Left hindlimb (tissue), 1 donor: Measurements from ENCODE around the gene ZNF500.
"Not testable (repeated sequence)": the region's sequence is repeated elsewhere in the genome, so short reads cannot be mapped to it uniquely, and the experiment has no call there.

Source experiments
- DNase-seq: peaks from one replicate; pipeline ENCODE4 v3.0.0-alpha.2; 2018

The ZNF500 gene

DNA sequence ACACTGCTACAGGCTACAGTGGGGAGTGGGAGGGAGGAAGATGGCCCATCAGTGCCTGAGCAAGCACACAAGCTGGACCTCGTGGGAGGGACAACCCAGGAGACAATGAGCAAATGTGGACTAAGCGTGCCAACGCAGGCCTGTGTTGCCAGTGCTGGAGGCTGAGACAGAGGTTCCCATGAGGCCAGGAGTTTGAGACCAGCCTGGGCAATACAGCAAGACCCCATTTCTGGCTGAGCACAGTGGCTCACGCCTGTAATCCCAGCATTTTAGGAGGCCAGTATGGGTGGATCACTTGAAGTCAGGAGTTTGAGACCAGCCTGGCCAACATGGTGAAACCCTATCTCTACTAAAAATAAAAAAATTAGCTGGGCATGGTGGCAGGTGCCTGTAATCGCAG lies 28.6 kb downstream of the ZNF500 start:
- not testable (repeated sequence) for DNase-seq

DNA sequence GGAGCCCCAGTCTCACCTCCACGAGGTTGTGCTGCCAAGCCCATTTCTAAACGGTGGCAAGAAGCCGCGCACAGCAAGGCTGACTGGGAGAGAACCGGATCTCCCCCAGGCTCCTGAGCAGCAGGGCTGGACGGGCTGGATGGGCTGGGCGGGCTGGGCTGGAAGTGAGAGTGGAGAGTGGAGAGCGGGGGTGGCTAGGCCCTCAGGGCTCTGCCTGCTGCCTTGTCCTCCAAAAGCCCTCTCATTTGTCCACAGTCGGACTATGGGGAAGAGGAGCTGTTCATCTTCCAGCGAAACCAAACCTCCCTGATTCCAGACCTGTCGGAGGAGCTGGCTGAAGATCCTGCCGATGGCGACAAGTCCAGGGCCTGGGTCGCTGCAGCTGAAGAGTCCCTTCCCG lies 29.4 kb downstream of the ZNF500 start:
- DNase-seq: no peak

DNA sequence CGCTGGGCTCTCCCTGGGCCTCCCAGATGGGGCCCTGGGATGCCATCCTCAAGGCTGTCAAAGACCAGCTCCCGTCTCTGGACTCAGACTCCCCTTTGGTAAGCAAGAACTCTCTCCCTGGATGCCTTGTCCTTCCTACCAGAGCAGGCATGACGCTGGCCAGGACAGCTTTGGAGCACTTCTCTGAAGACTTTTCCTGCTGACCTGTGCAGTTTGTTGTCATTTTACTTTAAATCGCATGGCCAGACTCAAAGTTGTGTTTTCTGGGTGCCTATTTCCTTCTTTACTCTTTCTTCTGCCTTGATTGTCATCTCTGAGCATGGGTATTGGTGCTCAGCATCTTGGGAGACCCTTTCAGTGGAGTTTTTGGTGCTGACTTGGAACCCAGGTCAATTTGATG lies 30.4 kb downstream of the ZNF500 start:
- DNase-seq: no peak

DNA sequence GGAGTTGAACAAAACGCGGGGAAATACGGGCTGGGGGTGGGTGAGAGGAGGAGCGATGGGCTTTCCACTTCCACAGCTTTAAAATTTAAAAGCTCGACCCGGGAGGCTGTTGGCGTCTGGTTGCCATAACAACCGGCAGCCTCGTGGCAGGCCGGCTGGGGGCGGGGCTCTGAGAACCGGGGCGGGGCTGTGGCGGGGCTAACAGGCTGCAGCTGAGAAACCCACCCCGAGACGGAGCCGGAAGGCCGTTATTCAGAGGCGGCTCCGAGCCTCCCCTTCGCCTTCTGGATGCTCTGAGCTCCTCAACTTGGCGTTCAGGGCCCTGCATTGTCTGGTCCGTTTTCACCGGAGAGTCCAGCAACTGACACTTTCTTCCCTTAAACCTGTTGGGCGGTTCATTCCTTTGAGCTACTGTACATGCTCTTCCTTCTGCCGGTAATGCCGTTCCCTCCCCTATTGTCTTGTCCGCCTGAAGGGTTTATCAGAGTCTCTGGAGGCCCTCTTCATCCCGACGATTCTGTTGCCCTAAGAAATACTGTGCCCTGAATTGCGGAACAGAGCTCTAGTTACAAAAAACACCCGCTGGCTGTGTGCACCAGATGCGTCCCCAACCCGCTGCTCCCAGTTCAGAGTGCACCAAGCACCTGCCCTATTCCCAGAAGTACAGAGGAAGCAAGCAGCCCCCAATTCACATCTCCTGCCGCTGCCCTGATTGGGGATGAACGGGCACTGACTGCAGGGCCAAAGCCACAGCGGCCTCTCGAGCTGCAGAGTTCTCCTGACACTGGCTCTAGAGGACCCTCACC lies 32.0 kb downstream of the ZNF500 start:
- peak; percentile 93 for DNase-seq

DNA sequence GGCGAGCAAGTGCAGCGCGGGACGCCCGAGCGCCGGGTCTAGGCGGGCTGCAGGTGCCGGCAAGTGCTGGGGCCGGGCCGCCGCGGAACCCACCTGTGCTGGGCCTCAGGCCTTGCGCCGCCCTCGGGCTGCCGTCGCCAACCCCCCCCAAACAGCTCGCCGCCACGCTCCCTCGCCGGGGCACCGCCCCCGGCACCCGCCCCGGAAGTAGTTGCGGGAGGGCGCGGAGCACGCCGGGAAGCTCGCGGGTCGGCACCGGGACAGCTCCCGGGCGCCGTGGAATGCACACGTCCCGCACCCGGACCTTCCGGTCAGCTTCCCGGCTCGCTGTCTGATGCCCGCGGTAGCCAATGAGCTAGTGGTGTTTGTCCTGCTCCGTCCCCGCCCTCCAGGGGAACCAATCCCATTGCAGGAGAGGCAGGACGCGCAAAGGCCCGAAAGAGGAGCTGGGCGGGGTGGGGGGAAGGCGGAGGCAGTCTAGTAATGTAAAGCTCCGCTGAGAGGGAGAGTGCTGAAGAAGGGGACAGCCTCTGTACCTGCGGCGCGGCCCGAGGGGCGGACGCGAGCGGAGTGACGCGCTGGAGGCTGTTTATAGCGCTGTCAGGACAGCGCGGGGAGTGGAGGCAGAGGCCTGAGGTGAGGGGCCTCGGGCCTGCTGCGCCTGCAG lies 32.8 kb downstream of the ZNF500 start, which contains the start of the genes ANKS3 and DNAAF8:
Gene ANKS3 (minus strand): TSS at position 209 of the 667 bp plus-strand sequence. CDS start 4,122 bp downstream, outside the sequence.
Gene DNAAF8 (plus strand): TSS at position 475 of the 667 bp plus-strand sequence. CDS start 1,978 bp downstream, outside the sequence.
- peak; percentile 96 for DNase-seq

DNA sequence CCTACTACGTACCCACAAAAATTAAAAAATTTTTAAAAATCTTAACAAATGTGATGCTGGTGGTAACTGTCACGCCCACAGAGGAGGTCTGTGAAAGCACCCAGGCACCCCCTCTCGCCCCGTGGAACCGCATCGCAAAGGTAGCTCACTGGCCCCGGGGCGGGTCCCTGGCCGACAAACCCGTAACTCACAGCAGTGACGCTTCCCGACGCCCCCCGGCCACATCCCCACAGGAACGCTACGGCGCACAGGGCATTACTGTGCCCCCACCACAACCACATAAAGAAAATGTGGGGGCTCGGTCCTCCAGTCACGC lies 33.3 kb downstream of the ZNF500 start:
- no peak for DNase-seq

DNA sequence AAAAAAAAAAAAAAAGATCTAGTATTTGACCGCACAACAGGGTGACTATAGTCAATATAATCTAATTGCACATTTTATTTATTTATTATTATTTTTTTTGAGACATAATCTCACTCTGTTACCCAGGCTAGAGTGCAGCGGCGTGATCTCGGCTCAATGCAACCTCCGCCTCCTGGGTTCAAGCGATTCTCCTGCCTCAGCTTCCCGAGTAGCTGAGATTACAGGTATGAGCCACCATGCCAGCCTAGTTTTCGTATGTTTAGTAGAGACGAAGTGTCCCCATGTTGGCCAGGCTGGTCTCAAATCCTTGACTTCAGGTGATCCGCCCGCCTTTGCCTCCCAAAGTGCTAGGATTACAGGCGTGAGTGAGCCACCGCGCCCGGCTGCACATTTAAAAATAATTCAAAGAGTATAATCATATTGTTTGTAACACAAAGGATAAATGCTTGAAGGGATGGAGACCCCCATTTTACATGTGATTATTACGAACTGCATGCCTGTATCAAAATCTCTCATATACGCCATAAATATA lies 33.7 kb downstream of the ZNF500 start:
- no peak for DNase-seq

DNA sequence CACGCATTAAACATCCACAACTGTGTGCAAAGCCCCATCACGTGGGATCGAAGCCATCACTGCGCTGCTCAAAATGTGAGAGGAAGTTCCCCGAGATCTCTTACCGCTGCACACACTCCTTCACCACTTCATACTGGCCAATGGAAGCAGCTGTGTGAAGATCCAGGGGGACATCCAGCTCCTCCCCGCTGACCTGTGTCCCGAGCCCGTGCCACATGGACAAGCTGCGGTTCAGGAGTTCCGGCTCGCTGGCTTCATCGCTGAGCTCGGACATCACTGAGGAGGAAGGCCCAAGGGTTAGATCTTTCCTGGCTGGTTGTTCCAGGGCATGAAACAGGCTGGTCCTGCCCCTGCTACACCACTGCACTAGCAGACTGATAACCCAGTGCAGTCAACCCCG lies 37.1 kb downstream of the ZNF500 start:
- DNase-seq: no peak

DNA sequence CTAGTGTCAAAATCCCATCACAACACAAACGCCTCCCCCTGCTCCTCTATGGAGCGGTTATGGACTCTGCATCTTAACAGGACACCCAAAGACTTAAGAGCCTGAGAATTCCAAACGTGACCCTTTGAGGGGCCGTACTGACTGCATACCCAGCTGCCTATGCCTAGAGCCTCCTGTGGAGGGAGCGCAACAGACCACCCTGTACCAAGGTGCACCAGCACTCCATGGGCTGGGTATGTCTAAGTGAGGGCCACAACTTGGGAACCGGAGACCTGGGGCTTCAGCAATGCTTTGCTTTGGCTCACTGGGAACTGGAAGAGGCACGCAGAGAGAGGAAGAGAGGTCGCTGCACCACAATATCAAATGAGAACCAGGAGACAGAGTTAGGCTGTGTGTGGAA lies 38.3 kb downstream of the ZNF500 start:
- DNase-seq: no peak

DNA sequence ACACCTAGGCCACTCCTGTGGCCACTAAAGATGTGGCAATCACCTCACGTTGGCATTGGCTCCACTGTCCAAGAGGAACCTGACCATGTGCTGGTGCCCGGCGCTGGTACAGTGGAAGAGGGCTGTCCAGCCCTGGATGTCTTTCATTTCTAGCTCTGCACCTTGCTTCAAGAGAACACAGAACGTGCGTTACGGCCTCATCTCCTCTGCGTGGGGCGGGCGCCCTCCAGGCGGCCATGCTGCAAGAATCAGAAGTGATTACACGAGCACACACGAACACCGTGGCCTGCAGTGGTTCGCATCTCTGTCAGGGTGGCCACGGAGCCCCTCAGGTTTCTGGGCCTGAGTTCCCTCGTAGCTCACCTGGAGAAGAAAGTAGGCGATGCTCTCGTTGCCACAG lies 40.3 kb downstream of the ZNF500 start:
- no peak for DNase-seq

DNA sequence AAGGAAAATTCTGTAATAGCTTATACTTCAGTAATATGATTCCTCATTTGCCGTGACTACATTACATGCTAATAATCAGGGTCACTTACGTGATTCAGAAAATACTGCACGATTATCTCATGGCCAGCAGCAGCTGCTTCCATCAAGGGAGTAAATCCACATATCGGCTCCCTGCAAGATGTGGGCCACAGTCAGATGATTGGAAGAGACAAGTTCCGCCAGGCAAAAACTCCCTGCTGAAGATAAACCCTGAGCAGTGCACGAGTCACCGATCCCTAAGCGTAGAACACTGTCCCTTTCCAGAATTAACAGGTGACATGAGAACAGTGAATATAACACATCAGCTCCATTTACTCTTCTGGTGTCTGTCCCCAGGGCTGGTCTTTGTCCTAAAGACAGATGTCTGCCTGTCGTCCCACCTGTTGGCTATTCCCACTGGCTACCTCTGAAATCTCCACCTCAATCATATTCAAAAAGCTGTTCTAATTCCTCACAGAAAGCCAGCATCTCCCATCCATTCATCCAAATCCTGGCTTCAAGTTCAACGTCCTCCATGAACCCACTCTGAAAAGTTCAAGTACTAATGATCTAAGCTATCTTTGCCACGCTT lies 42.2 kb downstream of the ZNF500 start:
- DNase-seq: no peak

DNA sequence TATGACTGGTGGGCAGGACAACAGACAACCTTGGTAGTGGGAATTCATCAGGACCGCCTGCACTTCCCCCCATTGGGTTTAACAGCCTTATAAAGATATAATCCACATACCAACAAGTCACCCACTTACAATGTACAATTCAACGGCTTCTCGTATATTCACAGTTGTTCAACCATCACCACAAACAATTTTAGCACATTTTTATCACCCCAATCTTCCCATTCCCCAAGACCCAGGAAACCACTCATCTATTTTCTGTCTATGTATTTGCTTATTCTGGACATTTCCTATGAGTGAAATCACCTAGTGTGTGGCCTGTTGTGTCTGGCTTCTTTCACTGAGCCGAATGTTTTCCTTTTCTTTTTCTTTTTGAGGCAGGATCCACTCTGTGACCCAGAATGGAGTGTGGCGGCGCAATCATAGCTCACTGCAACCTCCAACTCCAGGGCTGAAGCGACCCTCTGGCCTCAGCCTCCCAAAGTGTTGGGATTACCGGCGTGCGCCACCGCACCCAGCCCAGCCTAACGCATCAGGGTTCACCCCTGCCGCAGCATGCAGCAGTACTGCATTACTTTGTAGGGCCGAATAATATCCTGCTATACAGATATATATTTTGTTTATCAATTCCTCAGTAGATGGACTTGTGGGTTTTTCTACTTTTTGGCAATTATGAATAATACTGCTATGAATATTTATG lies 43.7 kb downstream of the ZNF500 start:
- DNase-seq: no peak

DNA sequence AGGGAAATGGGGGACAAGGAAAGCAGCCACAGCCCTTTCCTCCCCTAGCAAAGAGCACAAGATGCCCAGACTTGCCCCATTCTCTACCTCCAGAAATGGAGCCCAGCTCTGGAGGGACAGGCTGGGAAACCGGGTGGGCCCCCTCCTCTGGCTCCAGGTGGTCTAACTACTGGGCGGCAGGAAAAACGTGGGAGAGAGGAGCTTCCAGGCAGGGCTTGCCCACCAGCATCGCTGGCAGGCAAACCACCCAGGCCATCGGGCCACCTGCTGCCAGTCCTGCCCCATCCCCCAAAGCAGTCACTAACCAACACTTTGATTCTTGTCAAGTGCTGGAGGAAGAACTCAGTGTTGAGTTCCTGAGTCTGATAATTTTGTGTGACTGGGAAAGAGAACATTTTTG lies 48.5 kb downstream of the ZNF500 start:
- no peak for DNase-seq

DNA sequence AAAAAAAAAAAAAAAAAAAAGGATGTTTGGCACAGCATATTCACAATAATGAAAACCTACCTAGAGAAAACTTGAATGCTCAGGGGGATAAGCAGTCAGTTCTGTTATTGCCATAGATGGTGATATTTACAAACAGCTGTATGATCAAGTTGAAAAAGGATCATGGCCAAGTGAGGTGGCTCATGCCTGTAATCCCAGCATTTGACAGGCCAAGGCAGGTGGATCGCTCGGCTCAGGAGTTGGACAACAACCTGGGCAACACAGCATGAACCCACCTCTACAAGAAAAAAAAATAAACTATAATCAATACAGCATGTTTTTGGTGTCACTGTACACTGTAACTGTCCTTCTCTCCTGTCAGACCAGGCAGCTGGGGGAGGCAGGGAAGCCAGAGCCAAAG lies 52.0 kb downstream of the ZNF500 start:
- no peak for DNase-seq

DNA sequence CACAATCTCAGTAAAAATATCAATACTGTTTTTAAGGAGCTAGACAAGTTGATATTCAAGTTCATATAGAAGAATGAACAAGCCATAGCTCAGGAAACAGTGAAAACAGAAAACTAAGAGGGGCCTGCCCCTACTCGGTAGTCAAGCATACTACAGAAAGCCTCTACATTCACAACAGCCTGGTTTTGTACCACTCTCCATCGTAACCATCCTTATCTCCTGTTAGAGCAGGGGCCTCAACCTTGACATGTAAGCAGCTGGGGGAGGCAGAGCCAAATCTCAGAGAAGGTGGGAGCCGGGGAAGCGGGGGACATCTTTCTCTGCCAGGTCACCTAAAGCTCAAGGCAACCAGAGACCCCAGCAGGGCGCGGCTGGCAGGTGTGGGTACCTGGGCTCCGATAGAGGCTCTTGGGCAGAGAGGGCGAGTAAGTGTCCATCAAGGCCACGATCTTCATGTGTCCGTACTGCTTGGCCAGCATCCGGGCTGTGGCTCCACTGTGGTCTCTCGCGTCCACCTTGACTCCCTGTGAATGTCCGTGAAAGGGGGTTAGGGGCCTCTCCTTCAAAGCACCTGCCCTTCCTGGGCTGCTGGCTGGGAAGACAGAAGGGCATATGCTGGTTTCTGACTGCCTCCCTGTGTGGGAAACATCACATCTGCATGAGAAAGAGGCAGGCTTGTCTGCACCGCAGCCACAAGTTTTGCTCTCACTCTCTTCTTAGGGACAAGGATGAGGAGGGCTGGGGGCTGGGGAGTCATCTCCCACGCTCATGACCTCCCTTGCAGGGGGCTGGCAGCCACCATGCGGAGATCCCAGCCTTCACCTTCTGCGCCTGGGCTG lies 53.1 kb downstream of the ZNF500 start:
- no peak for DNase-seq

DNA sequence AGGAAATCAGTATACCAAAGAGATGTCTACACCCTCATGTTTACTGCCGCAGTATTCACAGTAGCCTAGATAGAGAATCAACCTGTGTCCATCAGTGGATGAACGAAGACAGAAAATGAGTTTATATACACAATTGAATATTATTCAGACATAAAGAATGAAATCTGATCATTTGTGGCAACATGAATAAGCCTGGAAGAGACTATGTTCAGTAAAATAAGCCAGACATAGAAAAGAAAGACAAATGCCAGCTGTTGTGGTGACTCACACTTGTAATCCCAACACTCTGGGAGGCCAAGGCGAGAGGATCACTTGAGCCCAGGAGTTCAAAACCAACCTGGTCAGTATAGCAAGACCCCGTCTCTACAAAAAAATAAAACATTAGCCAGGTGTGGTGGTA lies 57.5 kb downstream of the ZNF500 start:
- no peak for DNase-seq

DNA sequence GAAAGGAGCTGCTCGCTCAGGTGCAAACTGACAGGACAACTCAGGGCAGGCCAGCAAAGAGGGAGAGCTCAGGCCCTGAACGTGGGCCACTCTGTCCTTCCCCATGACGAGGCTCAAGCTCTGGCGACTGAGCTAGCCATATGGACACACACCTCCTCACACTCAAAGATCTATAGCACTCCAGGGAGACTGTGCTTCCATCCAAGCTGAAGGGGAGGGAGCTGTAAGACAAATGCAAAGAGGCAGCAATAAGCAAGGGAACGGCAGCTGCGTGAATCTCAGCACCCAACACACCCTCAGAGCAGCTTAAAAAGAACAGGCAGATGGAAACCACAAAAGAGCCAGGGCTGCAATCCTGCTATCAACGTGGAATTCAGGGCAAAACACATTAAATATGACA lies 60.1 kb downstream of the ZNF500 start:
- no peak for DNase-seq

DNA sequence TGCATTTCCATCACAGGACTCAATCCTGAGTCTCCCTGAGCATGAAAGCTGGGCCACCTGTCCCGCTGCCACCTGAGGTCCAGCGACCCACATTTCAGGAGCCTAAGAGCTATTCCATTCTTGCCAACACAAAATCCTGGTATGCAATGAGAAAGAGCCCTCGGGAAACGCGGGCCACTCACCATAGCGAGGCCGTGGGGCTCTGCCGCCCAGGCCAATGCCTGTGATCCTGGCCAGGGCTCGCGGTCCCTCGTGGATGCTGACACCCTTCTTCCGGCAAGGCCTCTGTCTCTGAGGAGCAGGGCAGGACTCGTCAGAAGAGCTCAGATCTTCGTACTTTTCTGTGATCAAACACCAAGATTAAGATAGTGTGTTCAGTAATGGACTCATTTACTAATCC lies 62.0 kb downstream of the ZNF500 start:
- DNase-seq: no peak

DNA sequence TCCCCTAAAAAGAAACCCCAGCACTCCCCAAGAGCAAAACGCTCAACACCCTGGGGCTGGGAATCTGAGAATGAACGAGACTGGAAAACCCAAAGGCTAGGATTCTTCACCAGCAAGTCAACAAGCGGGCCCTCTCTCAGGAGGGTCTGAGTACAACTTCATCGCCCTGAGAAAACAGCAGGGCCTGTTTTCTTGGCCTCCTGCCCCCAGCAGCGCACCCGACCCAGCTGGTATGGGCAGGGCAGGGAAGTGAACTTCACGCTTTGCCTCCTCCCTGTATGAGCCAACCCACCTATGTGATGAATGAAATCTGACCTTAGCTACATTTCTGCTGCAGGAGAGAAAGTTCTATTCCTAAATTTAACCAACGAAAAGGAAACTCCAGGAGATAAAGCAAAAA lies 62.5 kb downstream of the ZNF500 start:
- no peak for DNase-seq

DNA sequence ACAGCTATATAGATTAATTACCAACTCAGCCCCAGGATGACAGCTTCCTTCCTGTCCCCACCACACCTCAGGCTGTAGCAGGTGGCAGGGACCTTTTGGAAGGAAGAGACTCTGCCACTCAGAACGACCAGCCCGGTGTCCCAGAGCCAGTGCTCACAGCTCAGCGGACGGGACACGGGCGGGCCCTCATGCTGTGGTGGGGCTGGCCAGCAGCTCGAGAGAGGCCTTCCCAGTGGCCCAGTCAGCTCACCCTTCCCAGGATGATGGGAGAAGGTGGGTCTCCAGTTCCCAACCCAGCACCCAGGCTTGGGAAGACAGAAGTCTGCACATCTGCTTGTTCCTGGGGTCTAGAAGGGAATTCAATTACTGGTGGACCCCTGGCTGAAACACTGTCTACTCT lies 63.1 kb downstream of the ZNF500 start:
- no peak for DNase-seq

DNA sequence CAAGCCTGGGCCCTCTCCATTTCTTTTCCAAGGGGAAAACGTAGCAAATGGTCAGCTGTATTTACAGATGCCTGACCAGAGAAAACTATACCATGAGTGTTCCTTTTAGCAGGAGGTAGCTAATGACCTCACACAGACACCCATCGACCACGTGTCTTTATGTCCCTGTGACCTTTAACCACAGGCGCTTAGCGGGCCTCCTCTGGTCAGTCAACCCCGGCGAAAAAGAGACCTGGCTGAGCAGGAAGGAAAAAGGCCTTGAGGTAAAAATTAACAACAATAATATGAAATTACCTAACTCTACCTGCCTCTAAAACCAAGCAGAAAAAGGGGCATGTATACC lies 64.5 kb downstream of the ZNF500 start:
- no peak for DNase-seq

DNA sequence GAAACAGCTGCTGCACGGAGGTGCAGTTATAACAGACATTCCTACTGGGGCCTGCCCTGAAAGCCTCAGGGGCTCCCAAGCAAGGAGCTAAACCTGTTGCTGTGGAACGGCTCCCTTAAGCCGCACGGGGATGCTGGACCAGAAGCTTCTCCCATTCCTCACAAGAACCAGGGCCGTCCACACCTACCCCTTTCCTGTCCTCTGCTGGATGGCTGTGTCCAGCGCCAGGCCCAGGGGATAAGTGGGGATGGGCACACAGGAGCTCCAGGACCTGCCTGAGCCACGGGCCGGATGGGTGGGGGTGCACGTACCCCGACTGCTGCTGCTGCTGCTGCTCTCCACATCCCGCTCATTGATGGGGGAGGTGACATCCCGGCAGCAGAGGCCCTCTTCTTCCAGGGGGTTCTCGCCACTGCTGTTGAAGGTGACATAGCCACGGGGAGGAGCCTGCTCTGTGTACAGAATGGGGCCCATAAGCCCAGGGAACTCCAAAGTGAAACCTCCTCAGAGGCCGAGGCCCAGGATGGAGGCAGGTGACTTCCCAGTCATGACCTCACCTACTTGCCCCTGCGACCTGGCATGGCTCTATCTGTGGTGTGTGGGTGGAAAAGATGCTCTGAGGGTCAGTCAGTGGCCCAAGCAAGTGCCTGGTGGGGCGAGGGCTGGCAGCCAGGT lies 65.0 kb downstream of the ZNF500 start:
- DNase-seq: no peak
